ENCODE data around the gene COMMD4.

- TF ChIP-seq POLR2A (IDR thresholded peaks at IDR 0.05) (no peak), CTCF (IDR thresholded peaks at IDR 0.05) (no peak), POLR2AphosphoS5 (IDR thresholded peaks at IDR 0.05) (no peak)
Observed at GRCh38 chr15:75360856-75361255, 25.0 kb downstream of the COMMD4 start.
